ENCODE results near the gene MYH10.

Gene MYH10

GRCh38 chr17:8503368-8503767, 127.2 kb downstream of the MYH10 start:
- Histone ChIP-seq H3K36me3 (ENCODE audit: low read length) (no peaks in the 10 kb centered on the region), H3K79me2 (ENCODE audit: insufficient read depth, low read length) (no peaks in the 10 kb centered on the region), H3K4me3 (ENCODE audit: insufficient read depth, low read length, poor library complexity, severe bottlenecking) (no peak overlapping the region), H3K9me2 (replicated peaks; ENCODE audit: insufficient read depth, low read length) (no peaks in the 10 kb centered on the region), H2AFZ (ENCODE audit: low read depth, low read length, severe bottlenecking) (no peak overlapping the region), H4K20me1 (ENCODE audit: low read depth, low read length) (no peaks in the 10 kb centered on the region), H3K27me3 (ENCODE audit: low read length) (no peaks in the 10 kb centered on the region), H3F3A (ENCODE audit: insufficient read depth) (no peaks in the 10 kb centered on the region), H3K27ac (ENCODE audit: low read depth, low read length) (no peak overlapping the region), H3K9ac (ENCODE audit: low read length) (no peak overlapping the region), H3K9me3 (ENCODE audit: insufficient read depth, low read length) (no peaks in the 10 kb centered on the region), H3K4me2 (ENCODE audit: low read depth, low read length, poor library complexity, severe bottlenecking) (no peak overlapping the region)
- TF ChIP-seq CTCF (IDR thresholded peaks at IDR 0.05; ENCODE audit: insufficient read depth, low read length, poor library complexity, severe bottlenecking): no peak
- TF ChIP-seq EZH2phosphoT487 (conservative IDR thresholded peaks at IDR 0.05; ENCODE audit: low read length): no peak

- H3K27ac ChIP-seq (ENCODE audit: low read depth, low read length): no peak overlapping the region
- no peak for TF ChIP-seq EZH2phosphoT487 (conservative IDR thresholded peaks at IDR 0.05; ENCODE audit: low read length)
- no peak for TF ChIP-seq CTCF (IDR thresholded peaks at IDR 0.05; ENCODE audit: insufficient read depth, low read length, poor library complexity, severe bottlenecking)
- no peaks in the 10 kb centered on the region for H4K20me1 ChIP-seq (ENCODE audit: low read depth, low read length)
Measured at GRCh38 chr17:8502126-8502525, 128.4 kb downstream of the MYH10 start.

GRCh38 chr17:8500609-8501008, 129.9 kb downstream of the MYH10 start:
- Histone ChIP-seq H3K36me3 (ENCODE audit: low read length) (no peaks in the 10 kb centered on the region), H3K9ac (ENCODE audit: low read length) (no peak overlapping the region), H3F3A (ENCODE audit: insufficient read depth) (no peaks in the 10 kb centered on the region), H3K9me3 (ENCODE audit: insufficient read depth, low read length) (no peaks in the 10 kb centered on the region), H3K79me2 (ENCODE audit: insufficient read depth, low read length) (no peaks in the 10 kb centered on the region), H3K27ac (ENCODE audit: low read depth, low read length) (no peak overlapping the region), H3K4me2 (ENCODE audit: low read depth, low read length, poor library complexity, severe bottlenecking) (no peak overlapping the region), H2AFZ (ENCODE audit: low read depth, low read length, severe bottlenecking) (no peak overlapping the region), H4K20me1 (ENCODE audit: low read depth, low read length) (no peaks in the 10 kb centered on the region), H3K27me3 (ENCODE audit: low read length) (no peaks in the 10 kb centered on the region), H3K4me3 (ENCODE audit: insufficient read depth, low read length, poor library complexity, severe bottlenecking) (no peak overlapping the region), H3K9me2 (replicated peaks; ENCODE audit: insufficient read depth, low read length) (no peaks in the 10 kb centered on the region)
- no peak for TF ChIP-seq CTCF (IDR thresholded peaks at IDR 0.05; ENCODE audit: insufficient read depth, low read length, poor library complexity, severe bottlenecking)
- no peak for TF ChIP-seq EZH2phosphoT487 (conservative IDR thresholded peaks at IDR 0.05; ENCODE audit: low read length)

More at GRCh38 chr17:8502126-8502525, 128.4 kb downstream of the MYH10 start:
- Histone ChIP-seq H3K4me2 (ENCODE audit: low read depth, low read length, poor library complexity, severe bottlenecking) (no peak overlapping the region), H3F3A (ENCODE audit: insufficient read depth) (no peaks in the 10 kb centered on the region), H3K36me3 (ENCODE audit: low read length) (no peaks in the 10 kb centered on the region), H3K79me2 (ENCODE audit: insufficient read depth, low read length) (no peaks in the 10 kb centered on the region), H3K9ac (ENCODE audit: low read length) (no peak overlapping the region), H3K9me2 (replicated peaks; ENCODE audit: insufficient read depth, low read length) (no peaks in the 10 kb centered on the region), H3K27me3 (ENCODE audit: low read length) (no peaks in the 10 kb centered on the region), H3K4me3 (ENCODE audit: insufficient read depth, low read length, poor library complexity, severe bottlenecking) (no peak overlapping the region), H3K9me3 (ENCODE audit: insufficient read depth, low read length) (no peaks in the 10 kb centered on the region), H2AFZ (ENCODE audit: low read depth, low read length, severe bottlenecking) (no peak overlapping the region)
